ENCODE results near the gene RPS15.
"Not testable (repeated sequence)": the region's sequence is repeated elsewhere in the genome, so short reads cannot be mapped to it uniquely, and the experiment has no call there.

The RPS15 gene

DNA sequence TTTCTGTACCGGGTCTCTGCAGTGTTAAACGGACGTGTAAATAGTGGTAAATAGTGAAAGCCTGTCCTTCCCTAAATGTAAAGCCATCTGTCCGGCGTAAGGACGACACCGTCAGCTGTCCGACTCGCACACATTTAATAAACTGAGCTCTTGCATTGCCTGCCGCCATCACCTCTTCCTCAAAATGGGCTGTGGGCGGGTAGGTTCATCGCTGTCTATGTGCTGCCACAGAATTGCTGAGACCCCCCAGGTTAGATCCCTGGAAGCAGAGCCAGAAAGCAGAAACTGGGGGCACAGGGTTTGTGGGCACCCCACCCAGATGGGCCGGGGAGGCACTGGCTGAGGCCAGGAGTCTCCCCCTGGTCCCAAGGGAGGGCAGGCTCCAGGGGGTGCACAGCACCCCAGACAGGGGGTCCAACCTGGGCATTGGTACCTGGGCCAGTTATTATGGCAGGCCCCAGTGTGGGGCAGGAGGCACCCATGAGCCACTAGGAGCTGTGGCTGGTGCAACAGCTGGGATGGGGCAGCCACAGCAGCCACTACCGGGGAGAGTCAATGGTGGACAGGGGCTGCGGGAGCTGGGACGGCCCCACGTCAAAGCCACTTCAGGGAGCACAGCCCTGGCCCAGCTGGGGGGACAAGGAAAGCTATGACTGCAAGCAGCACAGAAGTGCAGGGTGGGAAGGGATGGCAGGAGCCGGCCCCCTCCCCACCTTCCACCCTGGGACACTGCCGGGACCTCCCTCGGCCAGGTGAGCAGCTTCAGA lies 35.1 kb downstream of the RPS15 start:
- Histone ChIP-seq H3K4me1 (ENCODE audit: control insufficient read depth in 5 of 5, insufficient read depth in 5 of 5, low read length in 5 of 5) (peaks cover 0 to 64% (median 42%) of the 10 kb centered on the region in 5 donors), H3K36me3 (ENCODE audit: control insufficient read depth in 5 of 5, insufficient read depth in 5 of 5, low read length in 5 of 5) (peaks cover 0 to 24% (median 13%) of the 10 kb centered on the region in 5 donors), H3K9me3 (ENCODE audit: control insufficient read depth in 5 of 5, low read length in 5 of 5) (no peaks in the 10 kb centered on the region), H3K9ac (ENCODE audit: low read length in 5 of 5) (no peak overlapping the region), H3K4me3 (ENCODE audit: low read depth in 1 of 5, low read length in 5 of 5) (no peak overlapping the region), H3K27me3 (ENCODE audit: control insufficient read depth in 5 of 5, insufficient read depth in 4 of 5, low read length in 5 of 5) (peaks cover 38 to 51% (median 46%) of the 10 kb centered on the region in 5 donors), H3K27ac (ENCODE audit: low read depth, low read length) (no peak overlapping the region)

DNA sequence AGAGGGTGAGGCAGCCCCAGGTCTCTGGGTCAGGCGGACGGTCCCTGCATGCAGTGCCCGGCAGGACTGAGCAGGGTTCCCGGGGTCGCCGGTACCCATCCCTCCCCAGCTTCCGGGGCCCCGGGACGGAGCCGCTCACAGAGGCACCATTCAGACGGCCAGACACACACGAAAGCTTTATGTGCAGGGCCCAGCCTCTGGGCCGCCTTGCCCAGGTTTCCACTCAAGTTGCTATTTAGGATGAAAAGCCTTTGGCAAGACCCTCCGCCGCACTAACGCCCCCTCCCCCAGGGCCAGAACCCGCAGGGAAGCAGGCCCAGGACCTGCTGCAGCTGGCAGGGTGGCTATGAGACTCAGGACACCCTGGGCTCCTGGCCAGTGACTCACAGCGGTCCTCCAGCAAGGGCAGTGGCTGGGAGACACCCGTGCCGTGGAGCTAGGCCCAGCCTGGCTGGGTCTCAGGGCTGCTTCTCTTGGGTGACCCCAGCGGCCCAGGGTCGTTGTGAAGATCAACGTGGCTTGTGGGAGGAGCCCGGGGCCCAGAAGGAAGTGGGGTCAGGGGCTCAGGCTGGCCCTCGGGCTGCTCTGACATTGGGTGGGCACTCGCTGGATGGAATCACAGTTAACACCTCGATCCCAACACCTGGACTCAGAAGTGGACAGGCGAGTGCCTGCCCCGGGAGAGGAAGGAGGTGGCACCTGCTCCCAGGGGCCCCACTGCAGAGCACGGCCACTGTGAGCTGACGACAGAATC lies 36.0 kb downstream of the RPS15 start:
- Histone ChIP-seq H3K9ac (ENCODE audit: low read length in 5 of 5) (no peak overlapping the region), H3K27me3 (ENCODE audit: control insufficient read depth in 5 of 5, insufficient read depth in 4 of 5, low read length in 5 of 5) (peaks cover 36 to 47% (median 42%) of the 10 kb centered on the region in 5 donors), H3K4me3 (ENCODE audit: low read depth in 1 of 5, low read length in 5 of 5) (no peak overlapping the region), H3K4me1 (ENCODE audit: control insufficient read depth in 5 of 5, insufficient read depth in 5 of 5, low read length in 5 of 5) (peaks cover 0 to 64% (median 40%) of the 10 kb centered on the region in 5 donors), H3K27ac (ENCODE audit: low read depth, low read length) (no peak overlapping the region), H3K36me3 (ENCODE audit: control insufficient read depth in 5 of 5, insufficient read depth in 5 of 5, low read length in 5 of 5) (peaks cover 0 to 24% (median 13%) of the 10 kb centered on the region in 5 donors), H3K9me3 (ENCODE audit: control insufficient read depth in 5 of 5, low read length in 5 of 5) (no peaks in the 10 kb centered on the region)

DNA sequence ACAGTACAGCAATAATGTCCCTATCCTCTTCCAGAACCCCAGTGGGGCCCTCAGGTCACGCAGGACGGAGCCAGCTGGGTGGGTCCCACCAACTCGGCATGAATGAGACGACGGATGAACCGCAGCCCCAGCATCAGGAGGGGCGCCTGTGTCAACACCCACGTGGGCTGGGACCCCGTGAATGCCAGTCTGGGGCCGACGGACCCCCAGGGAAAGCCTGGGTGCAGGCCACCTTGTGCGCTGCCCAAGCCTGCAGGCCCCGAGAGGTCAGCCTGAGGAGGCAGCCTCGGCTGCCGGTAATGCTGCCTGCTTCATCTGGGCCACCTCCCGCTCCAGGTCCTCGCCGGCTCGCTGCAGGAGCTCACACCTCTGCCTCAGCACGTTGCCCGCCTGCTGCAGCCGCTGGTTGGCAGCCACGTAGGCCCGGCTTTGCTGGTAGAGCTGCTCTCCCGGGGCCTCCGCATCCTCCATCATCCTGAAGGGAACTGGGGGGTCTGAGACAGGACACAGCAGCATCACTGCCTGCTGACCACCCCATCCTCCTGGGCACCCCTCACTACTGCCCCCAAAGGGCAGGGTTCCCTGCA lies 36.7 kb downstream of the RPS15 start:
- H3K27me3 ChIP-seq (ENCODE audit: control insufficient read depth in 5 of 5, insufficient read depth in 4 of 5, low read length in 5 of 5): peaks cover 33 to 46% (median 39%) of the 10 kb centered on the region in 5 donors
- no peak overlapping the region for H3K9ac ChIP-seq (ENCODE audit: low read length in 5 of 5)
- H3K4me1 ChIP-seq (ENCODE audit: control insufficient read depth in 5 of 5, insufficient read depth in 5 of 5, low read length in 5 of 5): peaks cover 0 to 66% (median 41%) of the 10 kb centered on the region in 5 donors
- no peak overlapping the region for H3K4me3 ChIP-seq (ENCODE audit: low read depth in 1 of 5, low read length in 5 of 5)
- peaks cover 0 to 24% (median 13%) of the 10 kb centered on the region in 5 donors for H3K36me3 ChIP-seq (ENCODE audit: control insufficient read depth in 5 of 5, insufficient read depth in 5 of 5, low read length in 5 of 5)
- no peak overlapping the region for H3K27ac ChIP-seq (ENCODE audit: low read depth, low read length)
- no peaks in the 10 kb centered on the region for H3K9me3 ChIP-seq (ENCODE audit: control insufficient read depth in 5 of 5, low read length in 5 of 5)

DNA sequence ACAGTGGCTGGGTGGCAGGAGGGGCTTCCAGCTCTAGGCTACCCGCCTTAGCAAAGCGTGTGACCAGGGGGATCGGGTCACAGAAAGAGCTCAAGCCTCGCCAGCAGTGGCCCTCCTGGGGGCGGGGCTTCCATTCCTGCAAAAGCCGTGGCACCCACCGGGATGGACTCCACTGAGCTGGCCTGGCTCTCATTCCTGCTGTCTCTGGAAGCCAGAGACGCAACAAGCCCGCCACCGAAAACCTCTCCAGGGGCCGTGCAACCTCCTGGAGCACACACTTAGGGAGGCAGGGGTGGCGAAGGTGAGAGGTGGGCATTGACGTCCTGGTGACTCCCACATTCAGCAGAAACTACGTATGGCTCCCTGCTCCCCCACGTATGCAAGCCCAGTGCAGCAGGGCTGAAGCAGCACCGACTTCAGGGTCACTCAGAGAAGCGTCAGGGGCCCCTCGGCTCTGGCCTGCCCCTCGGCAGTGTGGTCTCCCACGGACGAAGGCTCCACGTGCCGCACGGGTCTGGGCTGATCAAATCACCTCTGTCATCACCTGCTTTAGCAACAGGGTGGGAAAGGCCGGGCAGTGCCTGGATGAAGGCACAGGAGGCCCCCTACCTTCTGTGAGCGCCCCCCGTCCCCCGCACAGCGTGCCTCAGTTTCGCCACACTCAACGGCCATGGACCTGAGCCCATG lies 37.7 kb downstream of the RPS15 start:
- Histone ChIP-seq H3K4me1 (ENCODE audit: control insufficient read depth in 5 of 5, insufficient read depth in 5 of 5, low read length in 5 of 5) (peaks cover 0 to 56% (median 31%) of the 10 kb centered on the region in 5 donors), H3K4me3 (ENCODE audit: low read depth in 1 of 5, low read length in 5 of 5) (no peak overlapping the region), H3K9ac (ENCODE audit: low read length in 5 of 5) (no peak overlapping the region), H3K9me3 (ENCODE audit: control insufficient read depth in 5 of 5, low read length in 5 of 5) (no peaks in the 10 kb centered on the region), H3K36me3 (ENCODE audit: control insufficient read depth in 5 of 5, insufficient read depth in 5 of 5, low read length in 5 of 5) (peaks cover 0 to 24% (median 13%) of the 10 kb centered on the region in 5 donors), H3K27me3 (ENCODE audit: control insufficient read depth in 5 of 5, insufficient read depth in 4 of 5, low read length in 5 of 5) (peaks cover 26 to 36% (median 29%) of the 10 kb centered on the region in 5 donors), H3K27ac (ENCODE audit: low read depth, low read length) (no peak overlapping the region)

DNA sequence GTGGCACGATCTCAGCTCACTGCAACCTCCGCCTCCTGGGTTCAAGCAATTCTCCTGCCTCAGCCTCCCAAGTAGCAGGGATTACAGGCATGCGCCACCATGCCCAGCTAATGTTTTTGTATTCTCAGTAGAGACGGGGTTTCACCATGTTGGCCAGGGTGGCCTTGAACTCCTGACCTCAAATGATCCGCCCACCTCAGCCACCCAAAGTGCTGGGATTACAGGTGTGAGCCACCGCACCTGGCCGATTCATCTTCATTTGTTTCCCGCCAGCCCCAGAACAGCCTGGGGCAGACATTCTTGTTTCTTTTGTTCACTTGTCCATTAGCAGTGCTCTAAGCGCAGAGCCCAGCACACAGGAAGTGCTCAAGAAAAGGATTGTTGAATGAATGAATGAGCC lies 38.9 kb downstream of the RPS15 start:
- not testable (repeated sequence) for H3K9ac ChIP-seq (ENCODE audit: low read length in 5 of 5); H3K4me3 ChIP-seq (ENCODE audit: low read depth in 1 of 5, low read length in 5 of 5); H3K27ac ChIP-seq (ENCODE audit: low read depth, low read length); H3K9me3 ChIP-seq (ENCODE audit: control insufficient read depth in 5 of 5, low read length in 5 of 5)
- Histone ChIP-seq H3K36me3 (ENCODE audit: control insufficient read depth in 5 of 5, insufficient read depth in 5 of 5, low read length in 5 of 5) (peaks cover 0 to 24% (median 13%) of the 10 kb centered on the region in 5 donors), H3K4me1 (ENCODE audit: control insufficient read depth in 5 of 5, insufficient read depth in 5 of 5, low read length in 5 of 5) (peaks cover 0 to 44% (median 23%) of the 10 kb centered on the region in 5 donors), H3K27me3 (ENCODE audit: control insufficient read depth in 5 of 5, insufficient read depth in 4 of 5, low read length in 5 of 5) (peaks cover 14 to 24% (median 17%) of the 10 kb centered on the region in 5 donors)

DNA sequence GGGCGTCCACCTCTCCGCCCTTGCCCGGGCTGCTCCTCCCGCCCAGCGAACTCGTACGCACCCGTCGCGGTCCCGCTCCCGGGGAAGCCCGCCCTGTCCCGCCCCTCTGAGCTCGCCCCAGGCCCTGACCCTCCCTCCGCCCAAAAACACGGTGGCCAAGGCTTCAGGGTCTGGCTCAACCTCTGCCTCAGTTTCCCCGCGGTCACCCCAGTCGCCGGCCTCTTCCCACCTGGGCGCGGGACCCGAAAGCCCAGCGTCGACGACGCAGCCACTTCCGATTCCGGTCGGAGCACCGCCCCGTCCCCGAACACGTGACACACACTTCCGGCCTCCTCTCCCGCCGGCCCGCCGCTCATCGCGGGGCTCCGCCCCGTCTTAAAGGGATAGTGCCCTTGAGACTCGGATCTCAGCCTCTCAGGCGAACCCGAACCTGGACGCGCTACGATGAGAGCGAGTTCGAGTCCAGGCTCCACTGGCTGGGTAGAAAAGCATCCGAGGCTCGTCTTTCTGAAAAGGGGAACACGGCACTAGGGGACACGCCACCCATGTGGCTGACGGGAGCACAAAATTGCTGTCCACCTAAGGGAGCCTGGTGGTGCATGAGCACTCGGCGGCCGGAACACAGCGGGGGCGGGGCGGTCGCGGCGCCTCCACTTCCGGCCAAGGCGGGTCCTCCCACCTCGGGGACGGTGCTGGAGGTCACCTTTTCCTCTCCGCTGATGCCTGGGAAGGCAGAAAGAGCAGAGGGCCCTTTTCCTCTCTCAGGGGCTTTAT lies 40.9 kb downstream of the RPS15 start, which contains the start of gene C19orf25:
Gene C19orf25 (minus strand): TSS at position 282 of the 774 bp plus-strand sequence. CDS start 312 bp downstream, outside the sequence.
- peak within 1 kb of the TSS; percentile 76 to 84 (median 78) for H3K4me3 ChIP-seq (ENCODE audit: low read depth in 1 of 5, low read length in 5 of 5)
- no peak within 1 kb of the TSS for H3K27ac ChIP-seq (ENCODE audit: low read depth, low read length)
- peaks cover 0 to 23% (median 13%) of the 10 kb centered on the region in 5 donors for H3K36me3 ChIP-seq (ENCODE audit: control insufficient read depth in 5 of 5, insufficient read depth in 5 of 5, low read length in 5 of 5)
- H3K4me1 ChIP-seq (ENCODE audit: control insufficient read depth in 5 of 5, insufficient read depth in 5 of 5, low read length in 5 of 5): peaks cover 0 to 31% (median 21%) of the 10 kb centered on the region in 5 donors
- H3K27me3 ChIP-seq (ENCODE audit: control insufficient read depth in 5 of 5, insufficient read depth in 4 of 5, low read length in 5 of 5): peaks cover 0 to 8% (median 0%) of the 10 kb centered on the region in 5 donors
- peak within 1 kb of the TSS in 4 of 5 donors; percentile 57 to 87 (median 74) for H3K9ac ChIP-seq (ENCODE audit: low read length in 5 of 5)
- H3K9me3 ChIP-seq (ENCODE audit: control insufficient read depth in 5 of 5, low read length in 5 of 5): no peaks in the 10 kb centered on the region

DNA sequence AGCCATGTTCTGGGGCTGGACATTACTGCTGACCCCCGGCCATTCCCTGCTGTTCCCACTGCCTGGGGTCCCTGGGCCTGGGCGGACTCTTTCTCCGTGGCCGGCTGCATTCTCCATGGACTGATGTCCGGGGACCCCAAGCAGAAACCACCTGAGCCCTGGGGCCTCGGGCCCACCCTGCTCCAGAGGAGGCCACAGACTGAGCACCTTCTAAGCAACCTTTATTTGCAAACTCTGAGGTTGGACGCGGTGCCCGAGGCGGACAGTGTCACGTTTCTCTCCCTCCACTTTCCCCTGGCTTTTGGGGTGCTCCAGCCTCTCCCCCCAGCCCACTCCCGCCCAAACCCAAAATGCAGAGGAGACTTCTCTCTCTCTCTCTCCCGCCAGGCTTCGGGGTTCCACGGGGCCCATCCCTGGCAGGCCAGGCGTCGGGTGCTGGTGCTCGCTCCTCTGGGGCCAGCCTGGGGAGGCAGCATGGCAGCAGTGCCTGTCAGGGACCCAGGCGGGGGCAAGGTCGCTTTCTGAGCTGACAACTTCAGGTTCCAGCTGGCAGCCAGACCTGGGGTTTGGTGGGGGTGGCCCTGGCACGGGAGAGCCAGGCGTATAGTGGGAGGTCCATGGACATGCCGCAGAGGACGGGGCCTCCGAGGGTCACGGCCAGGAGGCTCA lies 43.2 kb downstream of the RPS15 start:
- H3K9ac ChIP-seq (ENCODE audit: low read length in 5 of 5): no peak overlapping the region
- no peak overlapping the region for H3K4me3 ChIP-seq (ENCODE audit: low read depth in 1 of 5, low read length in 5 of 5)
- peaks cover 0 to 3% (median 0%) of the 10 kb centered on the region in 5 donors for H3K36me3 ChIP-seq (ENCODE audit: control insufficient read depth in 5 of 5, insufficient read depth in 5 of 5, low read length in 5 of 5)
- no peaks in the 10 kb centered on the region for H3K9me3 ChIP-seq (ENCODE audit: control insufficient read depth in 5 of 5, low read length in 5 of 5)
- no peaks in the 10 kb centered on the region for H3K27me3 ChIP-seq (ENCODE audit: control insufficient read depth in 5 of 5, insufficient read depth in 4 of 5, low read length in 5 of 5)
- no peak overlapping the region for H3K27ac ChIP-seq (ENCODE audit: low read depth, low read length)
- peaks cover 0 to 20% (median 16%) of the 10 kb centered on the region in 5 donors for H3K4me1 ChIP-seq (ENCODE audit: control insufficient read depth in 5 of 5, insufficient read depth in 5 of 5, low read length in 5 of 5)

DNA sequence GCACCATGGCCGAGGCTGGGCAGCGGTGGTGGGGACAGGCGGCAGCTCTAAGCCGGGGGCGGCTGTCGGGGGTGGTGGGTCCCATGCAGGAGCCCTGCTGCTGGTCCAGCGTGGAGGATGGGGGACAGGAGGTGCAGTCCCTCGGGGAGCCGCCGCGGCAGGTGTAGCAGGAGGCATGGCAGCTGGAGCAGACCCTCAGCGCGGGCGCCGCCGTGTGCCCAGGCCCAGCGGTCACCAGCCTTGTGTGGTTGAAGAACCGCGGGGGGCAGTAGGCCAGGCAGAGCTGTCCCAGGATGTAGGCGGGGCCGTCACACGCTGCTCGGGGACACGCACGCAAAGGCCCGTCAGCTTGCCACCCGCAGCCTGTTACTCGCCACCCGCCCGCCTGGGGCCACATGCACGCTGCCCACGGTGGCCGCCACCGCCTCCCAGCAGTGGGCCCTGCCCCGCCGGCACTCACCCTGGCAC lies 43.7 kb downstream of the RPS15 start:
- Histone ChIP-seq H3K9me3 (ENCODE audit: control insufficient read depth in 5 of 5, low read length in 5 of 5) (no peaks in the 10 kb centered on the region), H3K27me3 (ENCODE audit: control insufficient read depth in 5 of 5, insufficient read depth in 4 of 5, low read length in 5 of 5) (no peaks in the 10 kb centered on the region), H3K27ac (ENCODE audit: low read depth, low read length) (no peak overlapping the region), H3K9ac (ENCODE audit: low read length in 5 of 5) (no peak overlapping the region), H3K4me3 (ENCODE audit: low read depth in 1 of 5, low read length in 5 of 5) (no peak overlapping the region), H3K4me1 (ENCODE audit: control insufficient read depth in 5 of 5, insufficient read depth in 5 of 5, low read length in 5 of 5) (peaks cover 0 to 18% (median 16%) of the 10 kb centered on the region in 5 donors), H3K36me3 (ENCODE audit: control insufficient read depth in 5 of 5, insufficient read depth in 5 of 5, low read length in 5 of 5) (peaks cover 0 to 3% (median 0%) of the 10 kb centered on the region in 5 donors)

Data from subcutaneous abdominal adipose tissue (tissue), 5 donors.